GM18907 (cell line): Measurements from ENCODE around the gene ATXN1.

Experiments
- ATAC-seq: cut with Tn5 transposase; IDR thresholded peaks from one replicate; pipeline ENCODE4 v1.9.1; 2021; ENCODE audit warnings: mild to moderate bottlenecking, moderate library complexity; ENCODE audit not compliant: unreplicated experiment

The ATXN1 gene

DNA sequence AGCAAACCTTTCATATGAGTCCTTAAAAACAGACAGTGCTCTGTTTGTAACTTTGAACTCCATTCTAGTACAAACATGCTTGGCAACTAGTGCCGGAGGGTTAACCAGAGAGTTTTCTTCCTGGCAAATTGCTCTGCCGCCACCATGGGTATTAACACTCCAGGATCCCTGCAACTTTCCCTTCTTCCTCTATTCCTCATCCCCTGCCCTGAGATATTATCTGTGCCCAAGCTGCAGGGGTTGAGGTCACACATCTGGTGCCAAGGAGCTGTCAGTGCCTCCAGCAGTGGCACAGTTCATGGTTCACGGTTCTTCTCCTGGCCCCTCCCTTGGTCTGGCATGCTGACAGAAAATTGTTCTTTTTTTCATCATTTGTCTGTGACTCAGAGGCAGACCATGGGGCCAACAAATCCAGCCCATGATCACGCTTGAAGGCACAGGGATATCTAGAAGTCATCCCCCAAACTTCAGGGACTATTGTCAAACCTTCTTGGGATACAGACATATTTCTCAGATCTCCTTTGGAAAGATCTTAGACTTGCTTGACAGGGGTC lies 77.5 kb downstream of the ATXN1 start:
- ATAC-seq: peak; percentile 43

DNA sequence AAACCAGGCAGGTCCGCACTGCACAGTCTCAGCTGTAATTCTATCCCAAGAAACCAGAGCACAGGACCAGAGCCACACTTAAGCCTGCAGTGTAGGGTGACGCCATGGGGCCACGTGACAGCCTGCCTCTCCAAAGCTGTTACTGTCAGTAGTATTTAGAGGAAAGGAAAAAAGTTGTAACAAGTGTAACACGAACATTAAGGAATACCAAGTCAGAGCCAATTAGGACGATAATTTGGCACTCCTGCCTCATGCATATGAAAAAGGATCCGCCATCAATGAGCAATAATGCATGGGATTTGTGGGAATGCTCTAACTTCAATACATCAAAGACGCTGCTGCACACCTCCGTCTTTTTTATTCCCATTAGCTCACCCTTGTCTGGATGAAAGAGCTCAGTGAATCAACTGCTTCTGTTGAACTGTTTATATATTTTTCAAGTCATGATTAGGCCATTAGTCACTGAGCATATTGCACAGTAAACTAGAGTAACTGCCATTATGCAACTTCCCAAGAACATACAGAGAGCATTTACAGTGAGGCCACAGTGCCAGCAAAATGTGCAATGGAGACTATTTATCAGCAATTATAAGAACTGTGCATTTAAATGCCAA lies 79.9 kb downstream of the ATXN1 start:
- no peak for ATAC-seq

- ATAC-seq: no peak
These were observed 82.2 kb downstream of the ATXN1 start for GRCh38 chr6:16679050-16679449.

- ATAC-seq: no peak
These were observed 83.8 kb downstream of the ATXN1 start for GRCh38 chr6:16677458-16677857.

DNA sequence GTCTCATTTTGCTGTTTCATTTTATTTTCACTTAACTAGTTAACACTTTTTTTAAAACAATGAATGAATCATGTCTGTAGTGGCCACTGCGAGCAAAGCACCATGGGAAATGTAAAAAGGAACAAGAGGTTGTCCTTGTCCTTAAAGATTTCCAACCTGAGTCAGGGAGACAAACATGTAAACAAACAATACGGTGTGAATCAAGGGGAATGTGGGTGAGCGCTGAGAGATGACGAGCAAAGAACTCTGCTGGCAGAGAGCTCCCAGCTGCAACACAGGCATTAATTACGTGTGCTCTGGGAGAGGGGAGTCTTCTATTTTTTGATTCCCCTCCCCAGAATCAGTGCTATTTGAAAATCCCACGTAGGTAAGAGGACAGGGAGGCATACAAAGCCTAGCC lies 84.3 kb downstream of the ATXN1 start:
- no peak for ATAC-seq

- ATAC-seq: no peak
These were observed 84.9 kb downstream of the ATXN1 start for GRCh38 chr6:16676376-16676775.

GRCh38 chr6:16674801-16675392 lies 86.4 kb downstream of the ATXN1 start:
- no peak for ATAC-seq

DNA sequence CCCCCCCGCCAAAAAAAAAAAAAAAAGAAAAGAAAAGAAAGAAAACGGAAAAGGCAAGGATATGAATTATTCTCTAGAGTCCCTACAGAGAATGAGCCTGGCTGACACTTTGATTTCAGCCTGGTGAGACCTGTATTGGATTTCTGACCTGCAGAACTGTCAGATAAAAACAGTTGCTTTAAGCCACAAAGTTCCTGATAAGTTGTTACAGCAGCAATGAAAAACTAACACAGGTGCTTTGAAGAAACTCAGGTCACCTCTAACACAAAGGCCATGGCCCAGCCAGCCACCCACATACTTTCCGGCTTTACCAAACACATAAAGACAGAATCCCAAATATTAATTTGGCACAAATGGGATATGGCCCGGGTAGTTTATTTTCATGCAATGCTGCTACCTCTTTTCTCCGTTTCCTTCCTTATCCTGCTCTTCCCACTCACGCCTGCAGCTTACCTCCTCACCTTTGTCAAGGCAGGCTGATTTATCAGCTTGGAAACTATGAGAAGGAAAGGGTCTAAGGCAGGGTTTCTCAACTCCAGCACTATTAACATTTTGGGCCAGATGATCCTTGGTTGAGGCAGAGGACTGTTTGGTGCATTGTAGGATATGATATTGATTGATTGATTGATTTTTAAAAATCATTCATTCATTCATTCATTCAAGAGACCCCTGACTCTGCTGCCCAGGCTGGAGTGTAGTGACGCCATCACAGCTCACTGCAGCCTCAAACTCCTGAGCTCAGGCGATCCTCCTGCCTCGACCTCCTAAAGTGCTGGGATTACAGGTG lies 88.1 kb downstream of the ATXN1 start:
- ATAC-seq: no peak

DNA sequence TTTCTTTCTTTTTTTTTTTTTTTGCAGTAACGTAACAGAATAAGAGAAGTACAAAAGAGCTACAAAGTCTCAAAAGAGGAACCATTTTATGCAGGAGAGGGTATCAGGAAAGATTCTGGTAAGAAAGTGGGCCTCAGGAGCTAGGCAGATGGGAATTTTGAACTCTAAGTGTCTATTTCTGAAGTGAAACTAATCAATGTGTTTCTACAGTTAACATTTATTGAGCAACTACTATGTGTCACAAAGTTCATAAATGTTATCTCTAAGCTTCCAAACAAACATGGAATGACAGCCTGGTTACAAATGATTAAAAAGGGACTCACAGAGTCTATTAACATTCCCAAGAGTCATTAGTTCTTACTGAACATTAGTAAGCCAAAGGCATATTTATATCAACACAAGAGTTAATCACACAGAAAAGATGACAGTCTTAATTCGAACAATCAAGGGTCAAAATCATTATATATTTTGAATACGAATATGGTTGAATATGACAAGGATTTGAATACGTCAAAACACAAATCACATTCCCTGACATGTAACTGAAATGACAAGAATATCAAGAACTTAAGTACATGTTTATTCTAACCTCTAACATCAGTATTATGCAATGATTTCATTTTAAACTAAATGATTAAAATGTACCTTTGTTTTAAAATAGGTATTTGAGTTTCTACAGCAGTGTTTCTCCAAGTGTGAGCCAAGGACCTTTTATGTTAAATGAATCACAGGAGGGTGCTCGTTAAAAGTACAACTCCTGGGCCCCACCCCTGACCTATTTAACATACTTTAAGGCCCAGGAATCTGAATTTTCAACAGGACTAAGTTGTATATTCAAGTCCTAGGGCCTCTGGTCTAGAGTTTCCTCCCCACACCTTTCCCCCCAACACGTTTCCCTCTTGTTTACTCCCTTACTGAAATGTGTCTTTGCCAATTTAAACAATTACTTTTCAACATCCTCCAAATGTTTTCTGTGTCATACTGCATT lies 89.7 kb downstream of the ATXN1 start:
- no peak for ATAC-seq

DNA sequence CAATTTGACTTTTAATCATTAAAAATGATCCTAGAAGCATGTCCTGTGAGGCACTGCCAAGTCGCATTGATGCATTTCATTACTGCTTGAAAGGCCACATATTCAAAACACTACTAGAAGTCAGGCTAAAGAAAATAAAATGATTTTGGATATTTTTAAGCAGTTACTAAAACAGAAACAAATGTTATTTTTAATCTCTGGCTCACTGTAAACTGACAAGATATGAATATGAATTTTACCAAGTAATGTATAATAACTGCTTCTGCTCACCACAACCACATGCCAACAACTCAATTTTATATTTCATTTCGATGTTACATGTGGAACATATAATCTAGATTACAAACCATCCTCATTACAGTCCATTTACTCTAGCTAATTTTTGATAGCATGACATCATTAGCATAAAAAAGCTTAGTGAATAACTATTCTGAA lies 90.6 kb downstream of the ATXN1 start:
- ATAC-seq: no peak

GRCh38 chr6:16670183-16670582 lies 91.1 kb downstream of the ATXN1 start:
- no peak for ATAC-seq

GRCh38 chr6:16669227-16669626 lies 92.0 kb downstream of the ATXN1 start:
- ATAC-seq: no peak

DNA sequence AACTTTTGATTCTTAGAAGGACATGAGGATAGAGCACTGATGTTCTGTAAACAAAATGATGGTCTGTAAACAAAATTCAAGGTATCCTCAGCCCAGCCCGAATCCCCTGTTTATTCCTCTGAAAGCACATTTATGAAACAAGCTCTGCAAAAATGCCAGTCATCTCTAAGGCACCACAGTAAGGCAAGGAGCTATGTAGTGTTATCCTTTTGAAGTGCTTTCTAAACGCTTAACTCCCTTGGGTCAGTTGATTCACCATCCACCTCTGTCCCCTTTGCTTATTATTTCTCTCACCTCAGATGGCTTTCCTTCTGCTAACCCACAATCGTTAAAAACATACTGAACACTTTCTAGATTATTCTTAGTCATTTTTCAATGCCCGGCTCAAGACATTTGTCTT lies 93.8 kb downstream of the ATXN1 start:
- no peak for ATAC-seq

- ATAC-seq: no peak
These were observed 95.3 kb downstream of the ATXN1 start for GRCh38 chr6:16665992-16666391.

- ATAC-seq: no peak
These were observed 96.1 kb downstream of the ATXN1 start for GRCh38 chr6:16665182-16665581.

- ATAC-seq: no peak
These were observed 97.4 kb downstream of the ATXN1 start for GRCh38 chr6:16663901-16664300.

GRCh38 chr6:16660157-16660497 lies 101.1 kb downstream of the ATXN1 start:
- no peak for ATAC-seq

- peak; percentile 42 for ATAC-seq
These were observed 101.6 kb downstream of the ATXN1 start for GRCh38 chr6:16659466-16660156.

DNA sequence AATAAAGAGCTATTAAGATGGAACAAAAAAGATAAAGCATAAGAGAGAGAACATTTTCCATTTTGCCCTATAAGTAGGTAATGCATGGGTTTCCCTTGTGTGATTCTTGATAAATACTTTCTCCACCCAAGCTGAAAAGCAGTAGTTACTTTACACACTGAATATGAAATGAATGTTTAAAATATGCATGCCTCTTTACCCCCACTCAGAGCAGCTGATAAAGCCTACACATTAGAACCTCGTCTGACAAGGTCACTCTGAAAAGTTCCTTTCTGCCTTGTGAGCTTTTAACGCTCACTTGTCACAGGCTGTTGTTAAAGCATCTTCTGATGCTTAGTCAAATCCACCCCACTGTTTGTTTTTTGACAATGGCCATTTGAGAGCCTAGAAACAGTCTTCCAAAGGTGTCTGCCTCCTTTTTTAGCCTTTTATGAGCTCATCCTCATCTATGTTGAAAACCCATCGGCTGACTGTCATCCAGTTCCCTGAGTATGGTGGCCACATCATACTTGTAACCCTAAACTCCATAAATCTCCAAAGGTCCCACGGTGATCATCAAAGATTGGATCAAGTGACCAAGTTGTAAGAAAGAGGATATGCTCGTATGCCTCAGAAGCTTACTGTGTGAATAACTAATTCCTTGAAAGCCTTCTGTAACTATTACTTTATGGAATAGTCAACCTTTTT lies 102.8 kb downstream of the ATXN1 start:
- no peak for ATAC-seq

GRCh38 chr6:16657768-16658167 lies 103.5 kb downstream of the ATXN1 start:
- no peak for ATAC-seq
